GM18508 (cell line): Measurements from ENCODE around the gene ADGRG4.

Experiments used
- ATAC-seq: cut with Tn5 transposase; IDR thresholded peaks from one replicate; pipeline ENCODE4 v1.9.1; 2021; ENCODE audit warnings: moderate number of reproducible peaks; ENCODE audit not compliant: insufficient read depth, unreplicated experiment

ADGRG4 gene

GRCh38 chrX:136295380-136295779, 5.4 kb upstream of the ADGRG4 start:
- no peak for ATAC-seq

- no peak for ATAC-seq
These were observed 2.3 kb downstream of the ADGRG4 start for GRCh38 chrX:136303041-136303440.

DNA sequence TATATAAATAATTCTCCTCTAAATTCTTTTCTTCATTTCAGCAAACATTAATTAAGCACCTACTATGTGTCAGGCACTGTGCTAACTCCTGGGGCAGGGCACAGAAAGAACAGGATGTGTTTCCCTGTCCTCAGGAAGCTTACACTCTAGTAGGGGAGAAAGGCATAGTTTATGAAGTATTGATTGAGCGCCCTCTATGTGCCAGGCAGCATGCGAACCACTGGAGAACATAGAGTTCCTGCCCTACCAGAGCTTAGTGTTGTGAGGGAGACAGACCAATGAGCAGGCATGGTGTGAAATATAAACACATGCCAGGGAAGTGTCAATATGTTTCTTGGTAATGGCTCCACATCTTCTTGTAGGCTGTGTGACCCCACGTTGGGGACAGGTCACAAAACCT, 3.7 kb downstream of the ADGRG4 start:
- no peak for ATAC-seq

DNA sequence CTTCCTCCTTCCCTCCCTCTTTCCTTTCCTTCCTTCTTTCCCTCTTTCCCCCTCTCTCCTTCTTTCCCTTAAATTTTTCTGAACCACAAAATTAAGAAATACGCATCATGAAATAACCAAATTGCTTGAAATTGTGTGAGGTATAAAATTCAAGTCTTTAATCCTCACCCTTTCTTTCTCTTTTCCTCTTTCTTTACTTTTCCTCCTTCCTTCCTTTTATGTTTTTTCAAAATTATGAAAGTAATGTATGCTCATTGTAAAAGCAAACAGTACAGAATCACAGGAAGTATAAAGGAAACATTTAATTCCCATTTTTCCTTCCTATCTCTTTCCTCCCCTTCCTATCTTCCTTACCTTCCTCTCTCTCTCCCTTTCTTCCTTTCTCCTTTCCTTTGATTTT, 5.4 kb downstream of the ADGRG4 start:
- ATAC-seq, result no peak

DNA sequence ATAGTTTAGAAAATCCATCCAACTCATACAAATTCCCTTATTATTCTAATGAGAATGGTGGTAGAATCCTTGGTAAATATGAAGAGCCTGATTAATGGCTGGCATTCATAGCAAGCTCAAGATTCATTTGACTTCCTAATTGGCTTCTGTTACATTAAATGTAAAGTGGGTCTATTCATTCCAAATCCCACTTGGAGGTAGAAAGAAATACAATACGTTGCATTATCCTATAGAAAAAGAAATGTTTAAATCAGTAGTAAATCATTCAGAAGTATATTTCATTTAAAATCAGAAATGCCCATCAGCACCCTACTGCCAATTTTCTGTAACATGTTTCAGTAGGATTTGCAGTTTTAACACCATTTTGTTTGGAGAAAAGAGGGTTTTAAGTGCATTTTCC, 6.7 kb downstream of the ADGRG4 start:
- no peak for ATAC-seq

DNA sequence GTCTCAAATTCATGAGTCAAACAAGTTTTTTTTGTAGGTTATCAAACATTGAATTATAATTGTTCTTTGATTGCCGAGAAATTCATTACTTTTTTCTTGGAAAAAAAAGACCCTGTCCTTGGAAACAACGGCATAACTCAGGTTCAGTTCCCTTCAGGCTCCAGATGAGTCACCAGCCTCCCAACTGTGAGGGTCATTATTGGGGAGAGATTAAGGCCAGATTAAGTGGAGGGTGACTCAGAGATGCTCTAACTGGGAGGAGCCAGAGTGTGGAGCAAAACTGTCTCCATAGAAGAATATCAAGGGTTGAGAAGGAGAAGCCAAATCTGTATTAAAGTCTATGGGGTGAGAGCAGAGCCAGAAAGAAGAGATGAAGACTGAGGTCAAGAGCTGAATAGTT, 9.6 kb downstream of the ADGRG4 start:
- no peak for ATAC-seq

DNA sequence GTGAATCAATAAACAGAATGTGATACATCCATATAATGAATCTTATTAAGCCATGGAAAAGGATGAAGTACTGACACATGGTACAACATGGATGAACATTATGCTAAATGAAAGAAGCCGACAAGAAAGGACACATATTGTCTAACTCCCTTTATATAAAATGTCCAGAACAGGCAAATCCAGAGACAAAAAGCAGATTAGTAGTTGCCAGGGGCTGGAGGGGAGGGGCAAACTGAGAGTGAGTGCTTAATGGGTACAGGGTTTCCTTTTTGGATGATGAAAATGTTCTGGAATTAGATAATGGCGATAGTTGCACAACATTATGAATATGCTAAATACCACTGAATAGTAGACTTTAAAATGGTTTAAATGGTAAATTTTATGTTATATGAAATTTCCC, 17.4 kb downstream of the ADGRG4 start:
- ATAC-seq, result no peak

DNA sequence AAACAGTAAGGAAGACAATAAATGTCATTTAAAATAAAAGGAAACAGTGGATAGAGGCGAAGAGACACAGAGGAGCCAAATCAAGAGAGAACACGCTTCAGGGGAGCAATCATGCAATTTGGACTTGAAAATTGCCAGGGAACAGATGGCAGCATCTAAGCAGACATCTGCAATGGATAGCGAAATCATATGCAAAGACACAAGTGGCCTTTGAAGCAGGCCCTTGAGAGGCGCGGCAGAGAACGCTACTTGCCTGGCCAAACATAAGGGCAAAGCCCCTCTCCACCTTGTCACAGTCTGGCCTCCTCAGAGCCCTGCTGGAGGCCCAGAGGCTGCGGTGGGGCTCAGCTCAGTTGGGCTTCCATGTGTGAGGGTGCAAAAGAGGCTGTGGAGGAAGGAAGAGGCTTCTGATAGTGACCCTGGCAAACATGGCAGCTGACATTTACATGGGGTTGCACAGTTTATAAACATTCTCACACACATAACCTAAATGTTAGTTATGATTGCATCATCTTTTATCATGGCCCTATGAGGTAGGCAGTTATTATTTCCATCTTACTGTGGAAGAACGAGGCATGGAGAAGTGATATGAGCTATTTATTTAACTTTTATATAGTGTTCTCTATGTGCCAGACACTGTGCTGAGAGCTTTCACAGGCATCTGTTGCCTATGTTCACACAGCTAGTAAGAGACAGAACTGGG, 18.3 kb downstream of the ADGRG4 start:
- no peak for ATAC-seq

DNA sequence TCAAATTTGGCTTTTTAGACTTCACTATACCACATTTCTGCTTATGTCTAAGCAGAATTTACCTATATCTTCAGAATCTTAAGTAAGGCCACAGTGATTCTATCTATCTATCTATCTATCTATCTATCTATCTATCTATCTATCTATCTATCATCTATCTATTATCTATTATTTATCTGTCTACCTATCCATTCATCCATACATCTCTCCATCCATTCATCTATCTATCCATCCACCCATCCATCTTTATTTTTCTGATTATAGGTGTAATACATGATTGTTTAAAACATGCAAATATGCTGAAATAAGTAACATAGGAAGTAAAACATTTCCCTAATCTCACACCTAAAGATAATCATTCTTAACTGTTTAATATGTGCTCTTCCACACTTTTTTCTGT, 18.8 kb downstream of the ADGRG4 start:
- no peak for ATAC-seq

DNA sequence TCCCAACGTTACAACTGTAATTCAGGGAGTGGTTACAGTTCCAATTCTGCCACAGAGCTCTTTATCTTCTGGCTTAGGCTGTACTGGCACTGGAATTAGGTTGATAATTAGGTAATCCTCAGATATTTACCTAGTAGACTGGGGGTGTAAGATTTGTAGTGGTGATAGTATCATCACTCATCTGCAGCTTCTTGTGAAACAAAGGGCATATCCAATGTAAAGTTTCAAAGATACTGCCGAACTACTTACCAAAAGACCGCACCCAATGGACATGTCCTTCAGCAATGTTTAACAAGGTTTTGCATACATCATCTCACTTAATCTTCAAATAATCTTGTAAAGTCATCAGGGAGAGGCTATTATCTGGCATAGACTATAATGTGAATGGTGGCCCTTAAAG, 20.8 kb downstream of the ADGRG4 start:
- ATAC-seq, result no peak

- no peak for ATAC-seq
These were observed 21.3 kb downstream of the ADGRG4 start for GRCh38 chrX:136322064-136322463.

- ATAC-seq, result no peak
These were observed 24.6 kb downstream of the ADGRG4 start for GRCh38 chrX:136325377-136325776.

DNA sequence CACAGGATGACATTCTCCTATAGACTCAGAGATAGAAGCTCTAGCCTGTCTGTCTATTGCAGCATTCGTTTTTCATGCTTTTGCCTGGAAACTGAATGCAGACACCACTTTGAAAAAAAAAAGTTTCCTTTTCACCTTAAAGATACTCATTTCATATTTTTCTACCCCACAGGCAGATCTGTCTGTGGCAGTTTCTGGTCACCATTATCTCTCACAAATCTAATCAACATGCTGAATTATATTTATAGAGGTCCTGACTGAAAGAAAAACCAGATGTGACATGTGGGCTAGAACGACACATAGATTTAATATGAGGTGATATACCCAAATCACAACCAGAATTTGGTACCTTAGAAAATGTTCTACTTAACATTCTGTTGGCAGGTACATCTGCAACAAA, 28.2 kb downstream of the ADGRG4 start:
- ATAC-seq, result no peak

DNA sequence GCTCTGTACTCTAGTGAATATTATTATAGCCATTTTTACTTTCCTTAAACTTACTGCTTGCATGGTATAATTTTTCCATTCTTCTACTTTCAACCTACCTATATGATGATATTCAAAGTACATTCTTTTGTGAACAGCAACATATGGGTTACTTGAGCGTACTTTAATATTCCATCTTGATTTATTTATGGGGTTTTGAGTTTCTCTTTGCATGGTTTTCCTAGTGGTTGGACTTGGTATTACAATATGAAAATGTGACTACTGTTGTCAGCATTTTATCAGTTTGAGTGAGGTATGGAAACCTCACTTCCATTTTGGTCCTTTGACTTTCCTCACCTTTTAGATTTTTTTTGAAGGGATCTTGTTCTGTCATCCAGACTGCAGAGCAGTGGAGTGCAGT, 35.9 kb downstream of the ADGRG4 start:
- ATAC-seq, result no peak

DNA sequence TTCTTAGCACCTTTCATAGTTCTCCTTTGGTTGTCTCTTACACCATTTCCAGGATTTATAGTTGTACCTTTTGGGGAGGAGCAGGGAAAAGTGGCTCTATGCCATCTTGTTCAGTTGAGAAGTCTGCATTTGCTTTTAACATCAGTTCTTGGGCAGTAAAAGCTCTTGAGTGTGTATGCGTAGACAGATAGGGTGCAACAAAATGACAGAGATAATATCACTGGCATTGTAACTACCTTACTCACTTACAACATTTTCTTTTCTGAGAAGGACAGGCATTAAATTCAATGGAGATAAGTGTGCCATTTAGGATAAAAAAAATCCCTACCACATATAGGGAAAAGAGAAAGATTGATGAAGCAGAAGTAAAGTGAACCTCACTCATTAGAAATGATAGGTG, 38.9 kb downstream of the ADGRG4 start:
- no peak for ATAC-seq

GRCh38 chrX:136344320-136344719, 43.6 kb downstream of the ADGRG4 start:
- no peak for ATAC-seq

GRCh38 chrX:136346506-136346905, 45.7 kb downstream of the ADGRG4 start:
- no peak for ATAC-seq

DNA sequence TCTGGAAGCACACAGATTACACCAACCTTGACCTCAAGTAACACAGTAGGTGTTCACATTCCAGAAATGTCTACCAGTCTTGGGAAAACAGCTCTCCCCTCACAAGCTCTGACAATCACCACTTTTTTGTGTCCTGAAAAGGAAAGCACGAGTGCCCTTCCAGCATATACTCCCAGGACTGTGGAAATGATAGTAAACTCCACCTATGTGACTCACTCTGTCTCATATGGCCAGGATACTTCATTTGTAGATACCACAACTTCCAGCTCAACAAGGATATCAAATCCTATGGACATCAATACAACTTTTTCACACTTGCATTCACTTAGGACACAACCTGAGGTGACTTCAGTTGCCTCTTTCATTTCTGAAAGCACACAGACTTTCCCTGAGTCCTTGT, 46.9 kb downstream of the ADGRG4 start:
- no peak for ATAC-seq

DNA sequence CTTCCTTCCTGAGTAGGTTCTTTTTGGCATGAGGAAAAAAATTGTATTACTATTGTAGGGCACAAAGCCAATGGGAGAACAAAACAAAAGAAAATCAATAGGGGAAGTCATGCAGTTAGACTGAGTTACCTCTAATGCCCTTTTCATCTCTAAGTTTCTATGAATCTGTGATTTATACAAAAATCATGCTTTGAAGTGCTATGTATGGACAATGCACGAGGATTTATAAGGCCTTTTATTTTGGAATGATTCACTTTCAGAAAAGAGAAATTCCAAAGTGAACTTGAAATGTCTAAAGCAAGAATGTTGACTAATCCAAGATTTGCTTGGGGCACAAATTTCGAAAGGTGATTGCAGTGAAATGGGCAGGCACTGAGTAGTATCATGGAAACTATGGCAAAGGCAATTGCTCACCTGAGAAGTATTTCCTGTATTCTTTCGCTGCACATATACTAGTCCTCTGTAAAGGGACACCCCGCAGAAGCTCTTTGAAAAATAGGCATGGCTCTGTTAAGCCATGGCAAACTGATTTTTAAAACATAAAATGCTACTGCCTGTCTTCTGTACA, 52.8 kb downstream of the ADGRG4 start:
- ATAC-seq, result no peak

- no peak for ATAC-seq
These were observed 53.4 kb downstream of the ADGRG4 start for GRCh38 chrX:136354201-136354600.

DNA sequence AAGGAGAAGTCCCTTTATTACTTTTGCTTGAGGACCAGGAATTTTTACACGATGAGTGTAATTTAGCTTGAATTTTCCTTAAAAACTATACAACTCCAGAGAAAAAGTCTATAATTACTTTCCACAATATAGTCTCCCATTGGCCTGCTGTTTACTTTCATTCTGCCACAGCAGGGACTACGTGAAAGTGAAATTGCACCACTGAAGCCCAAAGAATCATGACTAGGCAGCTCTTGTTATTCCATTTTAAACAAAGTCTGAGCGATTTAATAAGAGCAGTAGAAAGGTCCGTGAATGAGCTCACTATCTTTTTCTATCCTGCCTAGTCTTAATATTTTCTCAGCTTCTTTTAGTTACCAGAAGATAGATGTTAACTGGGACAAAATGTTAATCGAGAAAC, 68.6 kb downstream of the ADGRG4 start:
- ATAC-seq, result no peak

DNA sequence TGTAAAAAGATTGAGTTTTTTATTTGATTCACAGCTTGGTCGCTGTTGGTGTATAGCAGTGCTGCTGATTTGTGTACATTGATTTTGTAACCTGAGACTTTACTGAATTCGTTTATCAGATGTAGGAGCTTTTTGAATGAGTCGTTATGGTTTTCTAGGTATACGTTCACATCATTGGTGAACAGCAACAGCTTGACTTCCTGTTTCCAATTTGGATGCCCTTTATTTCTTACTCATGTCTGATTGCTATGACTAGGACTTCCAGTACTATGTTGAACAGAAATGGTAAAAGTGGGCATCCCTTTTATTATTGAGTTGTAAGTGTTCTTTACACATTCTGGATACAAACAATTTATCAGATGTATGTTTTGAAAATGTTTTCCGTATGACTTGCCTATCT, 76.0 kb downstream of the ADGRG4 start:
- no peak for ATAC-seq
